ENCODE data around the gene AEBP2. TPM values are rescaled to one million over a fixed set of nuclear protein-coding genes. Genes with fewer than 3 reads are reported as not detected.

AEBP2 gene
- total RNA-seq (2021; fragmentation: NEBNext Ultra II Directional; extraction: Animal tissue kit (Norgen Biotek cat#: 25700)) (56.9 and 61.4 TPM in 2 replicates), polyA plus RNA-seq (2011; rRNA removed) (10.6 and 13.6 TPM in 2 replicates), polyA minus RNA-seq (2011; rRNA and poly(A)+ RNA removed) (29.2 and 29.5 TPM in 2 replicates)
- 16.7 TPM for polyA plus RNA-seq (2011; cell fraction: cytosol; rRNA removed)
- polyA plus RNA-seq (2011; cell fraction: nucleus; rRNA removed): 8.0 TPM
- polyA plus RNA-seq (2012, experiment 1 of 2): 33.6 to 56.8 TPM (median 46.3 TPM) in 4 replicates
- polyA plus RNA-seq (2012, experiment 2 of 2): 4.7 TPM
- polyA plus RNA-seq (2013, experiment 1 of 2): 41.4 TPM
- polyA plus RNA-seq (2013, experiment 2 of 2): 43.0 TPM
- 26.0 TPM for polyA minus RNA-seq (2011; cell fraction: cytosol; rRNA and poly(A)+ RNA removed)
- 33.3 TPM for polyA minus RNA-seq (2011; cell fraction: nucleus; rRNA and poly(A)+ RNA removed)
- long read RNA-seq, experiment 1, full-length matches to known transcripts: 3 of 27 reads
- long read RNA-seq, experiment 1, partial matches to known transcripts: 16 of 27 reads
- long read RNA-seq, experiment 1, other reads (novel, unspliced or antisense): 8 of 27 reads
- long read RNA-seq, experiment 2, partial matches to known transcripts: 2 of 2 reads
- long read RNA-seq, experiment 2, other reads (novel, unspliced or antisense): 0 of 2 reads

- peaks cover 5 to 7% of the 10 kb centered on the region in 2 experiments for H4K20me1 ChIP-seq (replicated peaks in 1 of 2; ENCODE audit: control insufficient read depth in 1 of 2, insufficient read depth in 2 of 2, low read length in 2 of 2)
- WGBS, 2 experiments (ENCODE audit: extremely low coverage in 1 of 2, insufficient coverage in 1 of 2, insufficient read length in 1 of 2, insufficient replicate concordance in 2 of 2, low coverage in 1 of 2, low lambda C conversion rate in 2 of 2, missing lambda C conversion rate in 1 of 2): 7% methylated on average over 41 of the region's 102 CpGs; no CpG with 5 or more reads in 1 of the 2 experiments
- POLR2A ChIA-PET (ENCODE audit: partially characterized antibody): interaction anchor here (0.7 to 2.8 kb wide), 10 partner anchors 11 to 70 kb away, joined by 3 to 11 read pairs (median 4); no protein-coding TSS in a partner anchor
- TF ChIP-seq PHF8 (conservative IDR thresholded peaks at IDR 0.05; ENCODE audit: low read depth, low read length) (peak; percentile 84), FOSL1 (IDR thresholded peaks at IDR 0.05; ENCODE audit: insufficient read depth, low read depth, low read length) (no peak), KDM1A (IDR thresholded peaks at IDR 0.05; ENCODE audit: borderline replicate concordance, low read length) (no peak; the same call in 1 of the 2 replicates), TAF1 (IDR thresholded peaks at IDR 0.05; ENCODE audit: low read depth, low read length) (peak; percentile 80), SIX5 (IDR thresholded peaks at IDR 0.05; ENCODE audit: low read depth, low read length) (no peak), KDM4A (IDR thresholded peaks at IDR 0.05; ENCODE audit: low read depth, low read length, severe bottlenecking) (peak; percentile 12), ZNF274 (IDR thresholded peaks at IDR 0.05; ENCODE audit: borderline replicate concordance, extremely low read depth, low read length) (no peak)
Measured at GRCh38 chr12:19439059-19440018, at the start of gene AEBP2. Gene AEBP2 (plus strand): TSS chr12:19439492. CDS start chr12:19439700, 208 bp downstream.

More at GRCh38 chr12:19439059-19440018, at the start of gene AEBP2:
- peak within 1 kb of the TSS; percentile 58 to 79 for H3K4me2 ChIP-seq (ENCODE audit: insufficient read depth in 1 of 2, low read depth in 2 of 2, low read length in 2 of 2)
- H2BK120ac ChIP-seq (replicated peaks; ENCODE audit: low read depth, low read length): peak within 1 kb of the TSS; percentile 85
- no peak within 1 kb of the TSS for H2AFZ ChIP-seq (ENCODE audit: low read length)
- peaks cover 3% of the 10 kb centered on the region; the same call in 1 of the 2 replicates for H3K23me2 ChIP-seq (ENCODE audit: low read depth, low read length)
- H3K4ac ChIP-seq (replicated peaks; ENCODE audit: insufficient read length, low read depth, low read length): peak within 1 kb of the TSS; percentile 69
- peak within 1 kb of the TSS; percentile 87 to 95 (median 92) for H3K9ac ChIP-seq (replicated peaks in 1 of 4; ENCODE audit: extremely low read depth in 1 of 4, low read depth in 3 of 4, low read length in 3 of 4)
- peak within 1 kb of the TSS; percentile 85 for H3K27ac ChIP-seq (ENCODE audit: low read depth, low read length)
- peak within 1 kb of the TSS; percentile 87 for H3K56ac ChIP-seq (replicated peaks; ENCODE audit: insufficient read length, low read depth, low read length)
- H2BK15ac ChIP-seq (ENCODE audit: low read length): no peak within 1 kb of the TSS
- H2BK5ac ChIP-seq (ENCODE audit: low read depth, low read length): peak within 1 kb of the TSS; percentile 95
- 0 out of 2 replicates have a peak within 1 kb of the TSS, but pooled peaks have one; percentile 4 for H2BK20ac ChIP-seq (ENCODE audit: low read length)
- peak; percentile 69 to 82 for DNase-seq (ENCODE audit: low read depth in 1 of 2, low spot score in 2 of 2)
- peak within 1 kb of the TSS; percentile 32; the same call in 1 of the 2 replicates for H2AK5ac ChIP-seq (ENCODE audit: low read depth, low read length)
- H3K4me1 ChIP-seq (replicated peaks in 1 of 4; ENCODE audit: control insufficient read depth in 3 of 4, insufficient read depth in 4 of 4, low read length in 3 of 4): peaks cover 2 to 15% (median 14%) of the 10 kb centered on the region in 4 experiments; a peak in 5 of 7 replicates
- H3K9me3 ChIP-seq (ENCODE audit: insufficient read depth in 2 of 2, low read depth in 1 of 2, low read length in 1 of 2): no peaks in the 10 kb centered on the region
- H4K5ac ChIP-seq (ENCODE audit: insufficient read length, low read depth, low read length): peak within 1 kb of the TSS; percentile 98
- peak within 1 kb of the TSS; percentile 89; the same call in 1 of the 2 replicates for H2BK12ac ChIP-seq (ENCODE audit: low read depth, low read length)
- CTCF ChIA-PET (ENCODE audit: partially characterized antibody): interaction anchor here (0.6 kb wide), 1 partner anchor 931 kb away, joined by 3 read pairs; no protein-coding TSS in a partner anchor
- peak within 1 kb of the TSS; percentile 98 for H4K91ac ChIP-seq (replicated peaks; ENCODE audit: insufficient read length, low read length)
- H3K27me3 ChIP-seq (replicated peaks in 1 of 4; ENCODE audit: control insufficient read depth in 3 of 4, extremely low read depth in 1 of 4, insufficient read depth in 3 of 4, low read length in 3 of 4): no peaks in the 10 kb centered on the region
- H3K23ac ChIP-seq (ENCODE audit: insufficient read length): no peak within 1 kb of the TSS
- peaks cover 0 to 16% (median 3%) of the 10 kb centered on the region in 4 experiments; a peak in 2 of 8 replicates for H3K36me3 ChIP-seq (ENCODE audit: control insufficient read depth in 2 of 4, insufficient read depth in 4 of 4, low read length in 3 of 4)
- H4K8ac ChIP-seq (ENCODE audit: extremely low read depth, insufficient read depth, low read length): peak within 1 kb of the TSS; percentile 91
- FAIRE-seq: no peak
- H3K4me3 ChIP-seq (ENCODE audit: extremely low read depth in 1 of 4, insufficient read depth in 2 of 4, low read depth in 3 of 4, low read length in 4 of 4): peak within 1 kb of the TSS; percentile 74 to 98 (median 92)
- peak within 1 kb of the TSS; percentile 94 for H3K18ac ChIP-seq (ENCODE audit: extremely low read depth, low read length)
- no peaks in the 10 kb centered on the region for H3K79me1 ChIP-seq (ENCODE audit: low read depth, low read length)
- H3K79me2 ChIP-seq (ENCODE audit: control insufficient read depth in 1 of 2, insufficient read depth in 2 of 2, low read length in 2 of 2): peaks cover 35 to 49% of the 10 kb centered on the region in 2 experiments
- peak within 1 kb of the TSS; percentile 93 for H3K14ac ChIP-seq (ENCODE audit: insufficient read length)

All from H1 (cell line).